ENCODE results near the gene TENM4.

DNA sequence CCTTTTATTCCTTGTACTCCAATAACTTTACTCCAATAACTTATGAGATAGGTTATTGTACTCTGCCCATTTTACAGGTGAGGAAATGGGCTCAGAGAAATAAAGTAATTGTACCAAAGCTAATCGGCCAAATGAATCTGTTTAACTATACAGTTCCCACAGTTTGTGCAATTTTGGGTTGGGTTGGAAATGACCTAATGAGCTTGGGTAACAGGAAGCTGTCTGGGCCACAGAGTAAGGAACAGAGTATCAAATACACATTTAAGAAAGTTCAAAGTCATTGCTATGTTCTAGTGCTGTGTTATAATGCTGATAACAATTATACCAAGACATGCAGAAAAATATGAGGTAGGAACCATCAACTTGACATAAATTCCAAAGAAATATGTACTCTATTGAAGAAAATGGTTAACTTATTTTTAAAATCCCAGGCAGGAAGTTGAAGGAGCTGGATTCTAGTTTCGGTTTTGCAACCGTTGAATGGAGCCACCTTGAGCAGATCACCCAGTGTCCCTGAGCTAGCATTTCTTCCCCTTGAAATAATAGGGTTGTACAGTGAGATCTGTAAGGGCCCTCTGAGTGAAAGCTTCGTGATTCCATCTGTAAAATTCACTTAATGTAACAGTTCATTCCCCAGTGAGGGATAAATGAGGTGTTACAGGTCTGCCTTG lies 505.3 kb downstream of the TENM4 start:
- TF ChIP-seq, protein P1, sequence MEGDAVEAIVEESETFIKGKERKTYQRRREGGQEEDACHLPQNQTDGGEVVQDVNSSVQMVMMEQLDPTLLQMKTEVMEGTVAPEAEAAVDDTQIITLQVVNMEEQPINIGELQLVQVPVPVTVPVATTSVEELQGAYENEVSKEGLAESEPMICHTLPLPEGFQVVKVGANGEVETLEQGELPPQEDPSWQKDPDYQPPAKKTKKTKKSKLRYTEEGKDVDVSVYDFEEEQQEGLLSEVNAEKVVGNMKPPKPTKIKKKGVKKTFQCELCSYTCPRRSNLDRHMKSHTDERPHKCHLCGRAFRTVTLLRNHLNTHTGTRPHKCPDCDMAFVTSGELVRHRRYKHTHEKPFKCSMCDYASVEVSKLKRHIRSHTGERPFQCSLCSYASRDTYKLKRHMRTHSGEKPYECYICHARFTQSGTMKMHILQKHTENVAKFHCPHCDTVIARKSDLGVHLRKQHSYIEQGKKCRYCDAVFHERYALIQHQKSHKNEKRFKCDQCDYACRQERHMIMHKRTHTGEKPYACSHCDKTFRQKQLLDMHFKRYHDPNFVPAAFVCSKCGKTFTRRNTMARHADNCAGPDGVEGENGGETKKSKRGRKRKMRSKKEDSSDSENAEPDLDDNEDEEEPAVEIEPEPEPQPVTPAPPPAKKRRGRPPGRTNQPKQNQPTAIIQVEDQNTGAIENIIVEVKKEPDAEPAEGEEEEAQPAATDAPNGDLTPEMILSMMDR (IDR thresholded peaks at IDR 0.05; ENCODE audit: low read depth, low read length, poor library complexity, severe bottlenecking): no peak
- no peak for TF ChIP-seq EZH2phosphoT487 (IDR thresholded peaks at IDR 0.05; ENCODE audit: borderline replicate concordance, low read length)

Data from DOHH2 (cell line).